Renal cortex interstitium (tissue), 15 donors: ENCODE measurements around the gene TRPC4AP. TPM values are rescaled to one million over a fixed set of nuclear protein-coding genes. Genes with fewer than 3 reads are reported as not detected.

Source experiments
- DNase-seq, 11 donors: peaks; one replicate each; pipeline ENCODE4 v3.0.0-alpha.2; 2013; ENCODE audit warnings: low read depth in 9 of 11, low spot score in 4 of 11; ENCODE audit errors: extremely low read depth in 1 of 11
- long read RNA-seq, 16 experiments: transcript quantifications; one replicate each; lab custom pipeline, GENCODE V29; 2026
- polyA plus RNA-seq, 3 donors: library from polyadenylated mRNA; unstranded; fragments of 120-200 nt; gene quantifications; one replicate each; pipeline ENCODE4 v1.2.1, GENCODE V29; 2013; ENCODE audit not compliant: insufficient read length in 3 of 3

Gene TRPC4AP
- polyA plus RNA-seq: 10 to 100 TPM; 66.6 to 69.2 (median 68.0) TPM
- long read RNA-seq, donor 1, transcript TRPC4AP-201 (19 exons, 3,226 nt): major isoform, 12 of 22 reads
- long read RNA-seq, donor 1, partial matches to known transcripts: 9 of 22 reads
- long read RNA-seq, donor 1, other reads (novel, unspliced or antisense): 0 of 22 reads
- long read RNA-seq, donor 2, transcript TRPC4AP-201 (19 exons, 3,226 nt): major isoform, 11 of 16 reads
- long read RNA-seq, donor 2, transcript TRPC4AP-202 (19 exons, 3,138 nt): minor isoform, 5 of 16 reads
- long read RNA-seq, donor 2, partial matches to known transcripts: 0 of 16 reads
- long read RNA-seq, donor 2, other reads (novel, unspliced or antisense): 0 of 16 reads
- long read RNA-seq, donor 3, transcript TRPC4AP-201 (19 exons, 3,226 nt): major isoform, 14 of 19 reads
- long read RNA-seq, donor 3, transcript TRPC4AP-202 (19 exons, 3,138 nt): minor isoform, 5 of 19 reads
- long read RNA-seq, donor 3, partial matches to known transcripts: 0 of 19 reads
- long read RNA-seq, donor 3, other reads (novel, unspliced or antisense): 0 of 19 reads
- long read RNA-seq, donor 4, transcript TRPC4AP-201 (19 exons, 3,226 nt): major isoform, 10 of 14 reads
- long read RNA-seq, donor 4, partial matches to known transcripts: 0 of 14 reads
- long read RNA-seq, donor 4, other reads (novel, unspliced or antisense): 0 of 14 reads
- long read RNA-seq, donor 5, transcript TRPC4AP-201 (19 exons, 3,226 nt): major isoform, 11 of 20 reads
- long read RNA-seq, donor 5, partial matches to known transcripts: 5 of 20 reads
- long read RNA-seq, donor 5, other reads (novel, unspliced or antisense): 0 of 20 reads
- long read RNA-seq, donor 6, partial matches to known transcripts: 11 of 16 reads
- long read RNA-seq, donor 6, other reads (novel, unspliced or antisense): 0 of 16 reads
- long read RNA-seq, donor 7, transcript TRPC4AP-201 (19 exons, 3,226 nt): major isoform, 8 of 9 reads
- long read RNA-seq, donor 7, partial matches to known transcripts: 0 of 9 reads
- long read RNA-seq, donor 7, other reads (novel, unspliced or antisense): 0 of 9 reads
- long read RNA-seq, donor 8, transcript TRPC4AP-201 (19 exons, 3,226 nt): major isoform, 23 of 33 reads
- long read RNA-seq, donor 8, partial matches to known transcripts: 6 of 33 reads
- long read RNA-seq, donor 8, other reads (novel, unspliced or antisense): 0 of 33 reads
- long read RNA-seq, donor 9, transcript TRPC4AP-201 (19 exons, 3,226 nt): major isoform, 6 of 7 reads
- long read RNA-seq, donor 9, partial matches to known transcripts: 0 of 7 reads
- long read RNA-seq, donor 9, other reads (novel, unspliced or antisense): 0 of 7 reads
- long read RNA-seq, donor 10, transcript TRPC4AP-201 (19 exons, 3,226 nt): major isoform, 6 of 7 reads
- long read RNA-seq, donor 10, partial matches to known transcripts: 0 of 7 reads
- long read RNA-seq, donor 10, other reads (novel, unspliced or antisense): 0 of 7 reads
- long read RNA-seq, donor 11, partial matches to known transcripts: 0 of 3 reads
- long read RNA-seq, donor 11, other reads (novel, unspliced or antisense): 0 of 3 reads
- long read RNA-seq, donor 12, partial matches to known transcripts: 0 of 5 reads
- long read RNA-seq, donor 12, other reads (novel, unspliced or antisense): 0 of 5 reads
- long read RNA-seq, donor 13, transcript TRPC4AP-202 (19 exons, 3,138 nt): minor isoform, 9 of 24 reads
- long read RNA-seq, donor 13, transcript TRPC4AP-201 (19 exons, 3,226 nt): major isoform, 15 of 24 reads
- long read RNA-seq, donor 13, partial matches to known transcripts: 0 of 24 reads
- long read RNA-seq, donor 13, other reads (novel, unspliced or antisense): 0 of 24 reads
- long read RNA-seq, donor 14, transcript TRPC4AP-201 (19 exons, 3,226 nt): major isoform, 11 of 14 reads
- long read RNA-seq, donor 14, partial matches to known transcripts: 0 of 14 reads
- long read RNA-seq, donor 14, other reads (novel, unspliced or antisense): 0 of 14 reads
- long read RNA-seq, donor 15, transcript TRPC4AP-201 (19 exons, 3,226 nt): major isoform, 7 of 7 reads
- long read RNA-seq, donor 15, partial matches to known transcripts: 0 of 7 reads
- long read RNA-seq, donor 15, other reads (novel, unspliced or antisense): 0 of 7 reads
- long read RNA-seq, donor 16, transcript TRPC4AP-201 (19 exons, 3,226 nt): major isoform, 35 of 50 reads
- long read RNA-seq, donor 16, transcript TRPC4AP-202 (19 exons, 3,138 nt): minor isoform, 6 of 50 reads
- long read RNA-seq, donor 16, partial matches to known transcripts: 9 of 50 reads
- long read RNA-seq, donor 16, other reads (novel, unspliced or antisense): 0 of 50 reads

- peak; percentile 85 to 92 (median 88) for DNase-seq
Observed at GRCh38 chr20:35092524-35093266, at the start of gene TRPC4AP. TSS of gene TRPC4AP (minus strand) at chr20:35092807. CDS start at chr20:35092781, 26 bp downstream.

DNA sequence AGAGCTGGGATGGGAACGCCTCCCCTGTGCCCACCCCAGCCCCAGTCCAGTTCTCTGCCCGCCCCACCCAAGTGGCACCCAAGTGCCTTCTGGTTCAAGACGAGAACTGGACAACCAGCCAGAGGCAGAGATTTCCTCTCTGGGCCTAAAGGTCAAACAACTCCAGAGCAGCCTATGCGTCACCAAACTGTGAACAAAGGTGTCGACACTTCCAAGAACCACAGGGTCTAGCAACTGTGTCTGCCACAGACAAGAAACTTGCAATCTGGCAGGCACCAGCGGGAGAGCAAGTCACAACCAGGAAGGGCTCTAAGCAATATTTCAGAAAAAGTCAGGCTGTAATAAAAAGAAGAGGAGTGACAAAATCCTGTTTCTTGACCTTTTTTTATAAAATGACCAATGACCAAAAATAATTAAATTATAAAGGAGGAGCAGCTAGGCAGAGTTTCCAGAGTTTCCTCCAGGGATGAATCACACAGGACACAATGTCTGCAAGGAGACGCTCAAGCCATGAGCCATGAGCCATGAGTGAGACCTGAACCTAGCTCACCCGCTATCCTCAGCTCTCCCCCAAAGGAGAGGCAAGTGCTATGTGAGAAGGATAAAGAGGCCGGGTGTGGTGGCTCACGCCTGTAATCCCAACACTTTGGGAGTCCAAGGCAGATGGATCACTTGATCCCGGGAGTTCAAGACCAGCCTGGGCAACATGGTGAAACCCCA lies 43.4 kb upstream of the TRPC4AP start:
- DNase-seq: no peak

- no peak for DNase-seq
Observed at GRCh38 chr20:35134880-35135279, 42.3 kb upstream of the TRPC4AP start.

DNA sequence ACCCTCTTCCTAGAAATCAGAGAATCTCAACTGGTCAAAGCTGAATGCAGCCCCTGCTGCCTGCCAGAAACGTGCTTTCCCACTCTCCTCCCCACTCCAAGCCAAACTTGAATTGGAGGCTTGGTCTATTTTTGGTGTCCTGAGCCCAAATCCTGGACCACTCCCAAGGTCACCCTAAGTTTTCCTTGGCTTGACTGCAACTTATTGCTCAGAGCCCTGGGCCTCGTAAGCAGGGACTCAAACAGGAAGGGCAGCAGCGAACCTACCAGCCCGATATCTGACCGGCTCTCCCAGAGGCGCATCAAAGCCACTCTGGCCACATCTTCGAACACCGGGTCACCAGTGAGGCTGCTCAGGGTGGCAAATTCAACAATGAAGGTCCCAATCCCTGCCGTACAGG lies 41.9 kb upstream of the TRPC4AP start:
- DNase-seq: no peak

DNA sequence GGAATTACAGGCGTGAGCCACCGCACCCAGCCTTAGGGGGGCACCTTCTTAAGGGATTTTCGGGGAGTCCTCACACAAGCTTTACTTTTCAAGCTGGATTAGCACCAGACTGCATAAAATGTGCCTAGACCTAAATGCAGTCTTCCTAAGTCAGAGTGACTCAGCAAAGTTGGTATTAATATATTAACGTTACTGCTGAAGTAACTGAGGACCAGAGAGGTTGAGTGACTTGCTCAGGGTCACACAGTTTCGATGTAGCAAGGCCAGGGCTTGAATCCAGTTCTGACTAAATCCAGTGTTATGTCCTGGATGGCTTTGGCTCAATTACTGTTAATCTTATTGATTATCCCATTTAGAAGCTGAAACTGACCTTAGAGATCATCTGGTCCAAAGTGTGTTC lies 41.1 kb upstream of the TRPC4AP start:
- no peak for DNase-seq

DNA sequence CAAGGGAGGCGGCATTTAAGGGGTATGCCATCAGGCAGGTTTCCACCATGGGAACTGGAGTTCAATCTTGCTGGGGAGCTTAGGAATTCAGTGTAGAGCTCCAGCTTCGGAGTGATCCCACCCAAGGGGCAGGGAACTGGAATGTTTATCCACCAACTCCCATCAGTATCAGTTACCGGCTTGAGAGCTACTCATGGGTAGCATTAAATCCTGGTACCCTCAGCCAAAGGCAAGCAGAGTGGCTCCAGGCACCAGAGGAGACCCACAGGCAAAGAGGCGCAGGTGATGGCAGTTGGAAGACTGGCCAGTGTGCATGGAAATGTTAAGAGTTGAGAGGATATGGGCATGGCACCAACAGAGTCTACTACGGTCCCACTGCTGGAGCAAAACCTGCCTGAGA lies 40.4 kb upstream of the TRPC4AP start:
- DNase-seq: no peak

DNA sequence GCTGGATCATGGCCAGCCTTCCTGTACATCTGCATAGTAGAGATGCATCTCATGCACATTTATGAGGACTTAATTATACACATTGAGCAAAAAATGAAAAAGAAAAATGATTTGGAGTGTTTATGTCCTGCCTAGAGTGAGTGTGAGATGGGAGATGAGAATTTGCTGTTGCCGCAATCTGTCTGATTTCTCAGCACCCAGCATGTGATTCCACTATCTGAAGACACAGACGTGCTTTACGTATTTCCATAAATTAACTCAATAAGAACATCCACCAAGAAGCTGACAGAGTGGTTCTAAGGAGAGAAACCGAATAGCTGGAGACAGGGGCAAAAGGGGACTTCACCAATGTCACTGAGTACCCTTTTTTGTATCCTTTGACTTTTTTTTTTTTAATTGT lies 39.3 kb upstream of the TRPC4AP start:
- DNase-seq: no peak

GRCh38 chr20:35129647-35130069 lies 37.1 kb upstream of the TRPC4AP start:
- no peak for DNase-seq

DNA sequence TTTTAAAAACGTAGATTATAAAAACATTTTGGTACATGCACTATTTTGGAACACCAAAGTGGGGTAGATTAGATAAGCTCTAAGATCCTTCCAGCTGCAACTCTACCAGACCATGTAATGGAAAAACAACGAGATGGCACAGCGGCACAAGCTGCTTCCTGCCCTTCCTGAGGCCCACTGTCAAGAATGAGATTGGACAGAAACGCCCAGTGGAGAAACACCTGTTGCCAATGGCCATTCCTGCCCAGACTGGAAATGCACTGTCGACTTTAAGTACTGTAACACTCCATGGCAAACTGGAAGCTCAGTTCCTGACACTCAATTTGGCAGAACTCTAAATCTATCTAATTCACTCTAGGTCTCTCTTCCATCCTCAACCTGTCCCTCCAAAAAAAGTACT lies 33.1 kb upstream of the TRPC4AP start:
- DNase-seq: no peak

GRCh38 chr20:35122756-35123405 lies 30.3 kb upstream of the TRPC4AP start:
- no peak for DNase-seq

DNA sequence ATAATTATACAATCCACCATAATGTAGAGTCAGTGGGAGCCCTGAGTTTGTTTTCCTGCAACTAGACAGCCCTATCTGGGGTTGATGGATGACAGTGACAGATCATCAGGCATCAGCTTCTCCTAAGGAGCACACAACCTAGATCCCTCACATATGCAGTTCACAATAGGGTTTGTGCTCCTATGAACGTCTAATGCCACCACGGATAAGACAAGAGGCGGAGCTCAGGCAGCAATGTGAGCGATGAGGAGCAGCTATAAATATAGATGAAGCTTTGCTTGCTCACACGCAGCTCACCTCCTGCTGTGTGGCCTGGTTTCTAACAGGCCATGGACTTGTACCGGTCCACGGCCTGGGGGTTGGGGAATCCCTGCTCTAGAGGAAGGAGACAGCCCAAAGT lies 28.6 kb upstream of the TRPC4AP start:
- DNase-seq: no peak

- DNase-seq: no peak
Observed at GRCh38 chr20:35120012-35120701, 27.6 kb upstream of the TRPC4AP start.

GRCh38 chr20:35117629-35118028 lies 25.0 kb upstream of the TRPC4AP start:
- no peak for DNase-seq

- no peak for DNase-seq
Observed at GRCh38 chr20:35117196-35117595, 24.6 kb upstream of the TRPC4AP start.

- DNase-seq: no peak
Observed at GRCh38 chr20:35116258-35116657, 23.7 kb upstream of the TRPC4AP start.
